Endothelial cell of umbilical vein (primary cell): ENCODE data around the gene HERC5. TPM values are rescaled to one million over a fixed set of nuclear protein-coding genes. Genes with fewer than 3 reads are reported as not detected.

Experiments used
- BruUV-seq: library from RNA; stranded (reverse); fragments of 400-500 nt; replicated peaks from 2 replicates; lab custom pipeline; 2021; lab: Mats Ljungman, UMichigan
- CTCF ChIA-PET: fragments of 300-600, 350-600 bp; sonication (Branson Sonifier 250); formaldehyde crosslinking; loops from one replicate; lab custom pipeline; 2021; ENCODE audit warnings: antibody characterized with exemption, inconsistent platforms; lab: Charles Lee
- POLR2A ChIA-PET: fragments of 300-600, 350-600 bp; sonication (Branson Sonifier 250); formaldehyde crosslinking; loops from one replicate; lab custom pipeline; 2021; ENCODE audit warnings: antibody characterized with exemption, inconsistent platforms; lab: Charles Lee
- DNase-seq: peaks from one replicate; pipeline ENCODE4 v3.0.0-alpha.2; 2011; ENCODE audit warnings: low read depth, low spot score
- FAIRE-seq: peaks from 2 replicates; lab custom pipeline; 2011; peaks lifted over from hg19 to GRCh38; lab: Jason Lieb, UNC
- H2AFZ ChIP-seq: 2 replicates; pipeline ENCODE4 v1.6.0; 2012; ENCODE audit warnings: low read depth, low read length, control low read depth, inconsistent platforms
- H3K27ac ChIP-seq: 2 replicates; pipeline ENCODE4 v1.5.1; 2011; ENCODE audit warnings: low read depth, mild to moderate bottlenecking, control low read depth, low read length, moderate library complexity; ENCODE audit not compliant: insufficient read depth
- H3K27me3 ChIP-seq, 2 experiments: 2 replicates each; pipeline versions ENCODE4 v1.6.0 to v1.6.1; 2011; ENCODE audit warnings: low read length in 2 of 2, mixed read lengths in 1 of 2; ENCODE audit not compliant: control insufficient read depth in 2 of 2, insufficient read depth in 2 of 2
- H3K36me3 ChIP-seq, 2 experiments: 2 replicates in 1 of 2; 3 replicates in 1 of 2; pipeline ENCODE4 v1.5.1; 2011; ENCODE audit warnings: low read length in 2 of 2, mild to moderate bottlenecking in 1 of 2, moderate library complexity in 1 of 2; ENCODE audit not compliant: control insufficient read depth in 2 of 2, insufficient read depth in 2 of 2; ENCODE audit errors: extremely low read depth in 1 of 2
- H3K4me1 ChIP-seq: 3 replicates; pipeline ENCODE4 v1.5.1; 2011; ENCODE audit warnings: mild to moderate bottlenecking, low read length; ENCODE audit not compliant: control insufficient read depth, insufficient read depth; ENCODE audit errors: extremely low read depth
- H3K4me2 ChIP-seq: 2 replicates; pipeline ENCODE4 v1.6.1; 2011; ENCODE audit warnings: low read length, control low read depth, mixed read lengths; ENCODE audit not compliant: insufficient read depth
- H3K4me3 ChIP-seq, 3 experiments: fragments of 200-600 bp in 1 of 3; sonication (generic), shearing (Covaris generic) in 1 of 3; replicated peaks in 1 of 3; 2 replicates each; pipeline ENCODE4 v1.5.1; 2011 to 2016; ENCODE audit warnings: control low read depth in 3 of 3, low read length in 3 of 3, mild to moderate bottlenecking in 2 of 3, inconsistent platforms in 1 of 3, low read depth in 1 of 3, moderate library complexity in 1 of 3; ENCODE audit not compliant: insufficient read depth in 1 of 3
- H3K79me2 ChIP-seq: 2 replicates; pipeline ENCODE4 v1.6.0; 2012; ENCODE audit warnings: low read length, inconsistent platforms; ENCODE audit not compliant: control insufficient read depth, insufficient read depth
- H3K9ac ChIP-seq: replicated peaks from 2 replicates; pipeline ENCODE3; 2011; ENCODE audit warnings: low read length, control low read depth; ENCODE audit not compliant: insufficient read depth; ENCODE audit errors: extremely low read depth
- H3K9me1 ChIP-seq: replicated peaks from 3 replicates; pipeline ENCODE4 v1.6.0; 2011; ENCODE audit warnings: mild to moderate bottlenecking, low read length; ENCODE audit not compliant: control insufficient read depth, insufficient read depth; ENCODE audit errors: extremely low read depth
- H3K9me3 ChIP-seq: replicated peaks from 2 replicates; pipeline ENCODE4 v1.5.1; 2012; ENCODE audit warnings: low read length, inconsistent platforms; ENCODE audit not compliant: control insufficient read depth, insufficient read depth
- H4K20me1 ChIP-seq: replicated peaks from 2 replicates; pipeline ENCODE3; 2011; ENCODE audit warnings: mild to moderate bottlenecking, low read length; ENCODE audit not compliant: control insufficient read depth, insufficient read depth; ENCODE audit errors: extremely low read depth
- EZH2 ChIP-seq: IDR thresholded peaks from 2 replicates; pipeline ENCODE4 v1.6.1; 2012; ENCODE audit warnings: borderline replicate concordance, low read depth, mild to moderate bottlenecking, moderate library complexity, low read length, inconsistent platforms; ENCODE audit not compliant: severe bottlenecking
- FOS ChIP-seq: IDR thresholded peaks from 2 replicates; pipeline ENCODE4 v1.6.1; 2011; ENCODE audit warnings: mild to moderate bottlenecking, low read length, moderate library complexity, borderline replicate concordance; ENCODE audit not compliant: insufficient read depth
- GATA2 ChIP-seq: IDR thresholded peaks from 2 replicates; pipeline ENCODE4 v1.7.0; 2011; ENCODE audit warnings: low read depth, mild to moderate bottlenecking, moderate library complexity, mixed read lengths, low read length; ENCODE audit not compliant: insufficient read length, insufficient read depth
- JUN ChIP-seq: IDR thresholded peaks from 2 replicates; pipeline ENCODE4 v1.6.1; 2011; ENCODE audit warnings: borderline replicate concordance, low read depth; ENCODE audit not compliant: insufficient read length, insufficient read depth
- MYC ChIP-seq: IDR thresholded peaks from one replicate; pipeline ENCODE4 v1.6.1; 2011; ENCODE audit warnings: mild to moderate bottlenecking, low read depth, low read length
- POLR2A ChIP-seq: IDR thresholded peaks from 2 replicates; pipeline ENCODE4 v1.6.1; 2012; ENCODE audit warnings: low read depth, mild to moderate bottlenecking, control low read depth, low read length
- POLR2AphosphoS5 ChIP-seq: IDR thresholded peaks from 2 replicates; pipeline ENCODE4 v1.6.1; 2012; ENCODE audit warnings: low read depth, mild to moderate bottlenecking, control low read depth, low read length, moderate library complexity; ENCODE audit not compliant: insufficient read depth
- dilution Hi-C: fragments of 300-500 bp; cut with MboI; formaldehyde crosslinking; loops from one replicate; pipeline ENCODE4 v1.15.0; 2019; ENCODE audit warnings: low sequenced_read_pairs; ENCODE audit not compliant: extremely low pct_ligation_motif_present
- intact Hi-C: fragments of 100-400 bp; cut with micrococcal nuclease; formaldehyde crosslinking; loops from one replicate; pipeline ENCODE4 v1.10.0; 2022
- polyA plus RNA-seq, 4 experiments: library from polyadenylated mRNA; depleted of rRNA in 3 of 4; stranded (reverse) in 3 of 4; unstranded in 1 of 4; fragments of >200 nt; gene quantifications; 2 replicates each; pipeline versions ENCODE4 v1.2.1 to v1.2.3, GENCODE V29; 2011 to 2012; ENCODE audit warnings: missing spikeins in 1 of 4
- total RNA-seq: library from RNA; stranded (reverse); gene quantifications from 2 replicates; pipeline ENCODE4 v1.2.3, GENCODE V29; 2021
- TF ChIP-seq, protein P1 (sequence below): IDR thresholded peaks from 2 replicates; pipeline ENCODE4 v1.6.1; 2011; ENCODE audit not compliant: insufficient read depth, insufficient read length
- TF ChIP-seq, protein P2 (sequence below), 2 donors: IDR thresholded peaks; 1 replicate in 1 of 2; 2 replicates in 1 of 2; pipeline ENCODE4 v1.5.1; 2011; ENCODE audit warnings: low read length in 2 of 2, mild to moderate bottlenecking in 2 of 2, moderate library complexity in 2 of 2, control low read depth in 1 of 2, inconsistent platforms in 1 of 2, low read depth in 1 of 2; ENCODE audit not compliant: insufficient read depth in 1 of 2; ENCODE audit errors: extremely low read depth in 1 of 2

HERC5 gene
- total and polyA plus RNA-seq, 2 donors (not counting 3 experiments of a cell fraction or from before 2014, with no cell fraction given), result 0.19 to 0.91 TPM

- FAIRE-seq (no peak), DNase-seq (no peak)
- intact Hi-C loops (no loop called here), dilution Hi-C loops (no loop called here)
- Histone ChIP-seq H3K4me3 (no peak overlapping the region), H2AFZ (no peak overlapping the region), H3K4me1 (no peaks in the 10 kb centered on the region), H3K9ac (no peak overlapping the region), H3K79me2 (no peaks in the 10 kb centered on the region), H3K27ac (no peak overlapping the region), H3K9me3 (no peaks in the 10 kb centered on the region), H3K4me2 (no peak overlapping the region), H3K36me3 (no peaks in the 10 kb centered on the region), H4K20me1 (no peaks in the 10 kb centered on the region), H3K9me1 (no peaks in the 10 kb centered on the region), H3K27me3 (no peaks in the 10 kb centered on the region)
- POLR2A ChIA-PET, result no interaction called here
- CTCF ChIA-PET, result interaction anchor here (1.4 kb wide), 1 partner anchor 34 kb away, joined by 3 read pairs; no protein-coding TSS in a partner anchor
- no peak for TF ChIP-seq POLR2A
- TF ChIP-seq, protein P1, sequence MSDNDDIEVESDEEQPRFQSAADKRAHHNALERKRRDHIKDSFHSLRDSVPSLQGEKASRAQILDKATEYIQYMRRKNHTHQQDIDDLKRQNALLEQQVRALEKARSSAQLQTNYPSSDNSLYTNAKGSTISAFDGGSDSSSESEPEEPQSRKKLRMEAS, result no peak
- TF ChIP-seq POLR2AphosphoS5, result no peak
- TF ChIP-seq FOS, result no peak
- TF ChIP-seq GATA2, result no peak
- TF ChIP-seq EZH2, result no peak
- BruUV-seq, result no TSS peak
These were observed 24.6 kb downstream of the HERC5 start for GRCh38 chr4:88481537-88481936.

DNA sequence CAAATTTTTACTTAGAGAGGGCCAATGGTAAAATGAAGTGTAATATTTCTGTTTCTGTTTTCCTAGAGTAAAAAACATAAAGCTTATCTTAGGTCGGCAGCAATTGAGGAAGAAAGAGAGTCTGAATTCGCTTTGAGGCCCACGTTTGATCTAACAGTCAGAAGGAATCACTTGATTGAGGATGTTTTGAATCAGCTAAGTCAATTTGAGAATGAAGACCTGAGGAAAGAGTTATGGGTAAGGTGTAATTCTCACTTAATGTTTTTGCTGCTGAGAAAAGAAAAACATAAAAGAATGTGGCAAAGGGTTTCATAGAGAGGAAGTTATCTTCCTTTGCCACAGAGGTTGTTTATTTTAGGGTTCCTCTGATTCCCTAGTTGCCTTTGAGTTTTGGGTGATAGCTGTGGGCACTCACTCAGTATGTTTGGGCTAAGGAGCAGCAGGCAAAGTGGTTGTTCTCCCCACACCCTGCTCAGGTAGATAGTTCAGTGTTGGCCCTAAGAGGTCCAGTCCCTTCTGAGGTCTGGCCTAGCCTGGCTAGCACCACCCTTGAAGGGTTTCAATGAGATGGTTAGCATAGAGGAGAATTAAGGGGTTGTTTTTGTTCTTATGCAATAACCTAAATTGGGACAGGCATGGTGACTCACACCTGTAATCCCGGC, 32.3 kb downstream of the HERC5 start:
- Histone ChIP-seq H3K79me2 (no peaks in the 10 kb centered on the region), H3K9me1 (no peaks in the 10 kb centered on the region), H3K27me3 (no peaks in the 10 kb centered on the region), H3K4me1 (no peaks in the 10 kb centered on the region), H3K9ac (no peak overlapping the region), H3K27ac (no peak overlapping the region), H2AFZ (no peak overlapping the region), H3K36me3 (no peaks in the 10 kb centered on the region), H3K4me3 (no peak overlapping the region), H3K9me3 (no peaks in the 10 kb centered on the region), H3K4me2 (no peak overlapping the region), H4K20me1 (no peaks in the 10 kb centered on the region)
- ChIA-PET POLR2A (no interaction called here), CTCF (interaction anchor here (0.9 to 1.5 kb wide), 3 partner anchors 11 to 270 kb away, joined by 3 read pairs; no protein-coding TSS in a partner anchor)
- TF ChIP-seq, protein P2, sequence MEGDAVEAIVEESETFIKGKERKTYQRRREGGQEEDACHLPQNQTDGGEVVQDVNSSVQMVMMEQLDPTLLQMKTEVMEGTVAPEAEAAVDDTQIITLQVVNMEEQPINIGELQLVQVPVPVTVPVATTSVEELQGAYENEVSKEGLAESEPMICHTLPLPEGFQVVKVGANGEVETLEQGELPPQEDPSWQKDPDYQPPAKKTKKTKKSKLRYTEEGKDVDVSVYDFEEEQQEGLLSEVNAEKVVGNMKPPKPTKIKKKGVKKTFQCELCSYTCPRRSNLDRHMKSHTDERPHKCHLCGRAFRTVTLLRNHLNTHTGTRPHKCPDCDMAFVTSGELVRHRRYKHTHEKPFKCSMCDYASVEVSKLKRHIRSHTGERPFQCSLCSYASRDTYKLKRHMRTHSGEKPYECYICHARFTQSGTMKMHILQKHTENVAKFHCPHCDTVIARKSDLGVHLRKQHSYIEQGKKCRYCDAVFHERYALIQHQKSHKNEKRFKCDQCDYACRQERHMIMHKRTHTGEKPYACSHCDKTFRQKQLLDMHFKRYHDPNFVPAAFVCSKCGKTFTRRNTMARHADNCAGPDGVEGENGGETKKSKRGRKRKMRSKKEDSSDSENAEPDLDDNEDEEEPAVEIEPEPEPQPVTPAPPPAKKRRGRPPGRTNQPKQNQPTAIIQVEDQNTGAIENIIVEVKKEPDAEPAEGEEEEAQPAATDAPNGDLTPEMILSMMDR (IDR thresholded peaks at IDR 0.05; ENCODE audit: extremely low read depth in 1 of 2, insufficient read depth in 1 of 2, low read depth in 1 of 2, low read length in 2 of 2), result no peak
- TF ChIP-seq EZH2 (no peak), MYC (no peak), JUN (no peak), POLR2AphosphoS5 (no peak), GATA2 (no peak), POLR2A (no peak), FOS (no peak)
- TF ChIP-seq, protein P1, result no peak
- no TSS peak for BruUV-seq
- dilution Hi-C loops, result no loop called here
- intact Hi-C loops, result no loop called here
- FAIRE-seq (no peak), DNase-seq (no peak)
